HEK293 (cell line): ENCODE results near the gene DSCAML1.

ENCODE experiments used
- CTCF ChIA-PET: fragments of 350-600 bp; formaldehyde crosslinking; extraction: SDS; loops from one replicate; lab custom pipeline; 2021; ENCODE audit warnings: antibody characterized with exemption; lab: Yijun Ruan, JAX
- POLR2A ChIA-PET: fragments of 300-600 bp; formaldehyde crosslinking; extraction: SDS; loops from one replicate; lab custom pipeline; 2020; ENCODE audit warnings: antibody characterized with exemption, inconsistent platforms; lab: Yijun Ruan, JAX
- H3K27ac ChIP-seq: fragments of 200-500 bp; sonication (Bioruptor generic); 2 replicates; pipeline ENCODE4 v1.5.1; 2014; ENCODE audit warnings: low read depth, low read length, control low read depth, inconsistent platforms; ENCODE audit errors: extremely low read depth
- H3K36me3 ChIP-seq, 2 experiments: fragments of 200-500 bp in 1 of 2; sonication (Bioruptor generic) in 1 of 2; 1 replicate in 1 of 2; 2 replicates in 1 of 2; pipeline ENCODE4 v1.5.1; 2014 to 2017; ENCODE audit warnings: inconsistent platforms in 2 of 2, low read length in 2 of 2; ENCODE audit not compliant: control insufficient read depth in 2 of 2, insufficient read depth in 1 of 2
- H3K4me1 ChIP-seq: fragments of 200-500 bp; sonication (Bioruptor generic); 2 replicates; pipeline ENCODE4 v1.5.1; 2014; ENCODE audit warnings: mild to moderate bottlenecking, low read length, inconsistent platforms; ENCODE audit not compliant: control insufficient read depth, insufficient read depth
- H3K4me3 ChIP-seq: 2 replicates; pipeline ENCODE4 v1.5.1; 2011; ENCODE audit warnings: low read depth, mild to moderate bottlenecking, control low read depth, low read length, moderate library complexity
- H3K9me3 ChIP-seq: fragments of 200-500 bp; sonication (Bioruptor generic); 2 replicates; pipeline ENCODE4 v1.5.1; 2014; ENCODE audit warnings: low read depth, low read length, inconsistent platforms; ENCODE audit not compliant: control insufficient read depth, insufficient read depth
- EGR2 ChIP-seq: fragments of 450-650 bp; formaldehyde crosslinking; IDR thresholded peaks from 2 replicates; pipeline ENCODE4 v1.5.1; 2016; ENCODE audit warnings: low read depth, missing biosample characterization, missing genetic modification characterization
- KLF9 ChIP-seq: fragments of 450-650 bp; formaldehyde crosslinking; IDR thresholded peaks from 2 replicates; pipeline ENCODE4 v1.5.1; 2016; ENCODE audit warnings: missing biosample characterization, missing genetic modification characterization, low read depth
- OSR2 ChIP-seq: fragments of 450-650 bp; formaldehyde crosslinking; IDR thresholded peaks from 2 replicates; pipeline ENCODE4 v1.5.1; 2016; ENCODE audit warnings: missing biosample characterization, missing genetic modification characterization
- YY2 ChIP-seq: fragments of 450-650 bp; formaldehyde crosslinking; IDR thresholded peaks from 2 replicates; pipeline ENCODE4 v1.5.1; 2016; ENCODE audit warnings: missing biosample characterization, missing genetic modification characterization
- ZNF133 ChIP-seq: fragments of 450-650 bp; formaldehyde crosslinking; IDR thresholded peaks from 2 replicates; pipeline ENCODE4 v1.5.1; 2016; ENCODE audit warnings: missing biosample characterization, missing genetic modification characterization
- ZNF155 ChIP-seq: fragments of 450-650 bp; formaldehyde crosslinking; IDR thresholded peaks from 2 replicates; pipeline ENCODE4 v1.5.1; 2016; ENCODE audit warnings: missing biosample characterization, missing genetic modification characterization
- ZNF16 ChIP-seq: fragments of 450-650 bp; formaldehyde crosslinking; IDR thresholded peaks from 2 replicates; pipeline ENCODE4 v1.5.1; 2016; ENCODE audit warnings: low read depth, missing biosample characterization, missing genetic modification characterization
- ZNF169 ChIP-seq: fragments of 450-650 bp; formaldehyde crosslinking; IDR thresholded peaks from 2 replicates; pipeline ENCODE4 v1.5.1; 2016; ENCODE audit warnings: missing biosample characterization, missing genetic modification characterization
- ZNF175 ChIP-seq: fragments of 450-650 bp; formaldehyde crosslinking; IDR thresholded peaks from 2 replicates; pipeline ENCODE4 v1.5.1; 2016; ENCODE audit warnings: missing biosample characterization, missing genetic modification characterization
- ZNF2 ChIP-seq: fragments of 450-650 bp; formaldehyde crosslinking; IDR thresholded peaks from 2 replicates; pipeline ENCODE4 v1.5.1; 2016; ENCODE audit warnings: missing biosample characterization, missing genetic modification characterization
- ZNF292 ChIP-seq: fragments of 450-650 bp; formaldehyde crosslinking; IDR thresholded peaks from 2 replicates; pipeline ENCODE4 v1.5.1; 2016; ENCODE audit warnings: low read depth, missing biosample characterization, missing genetic modification characterization, borderline replicate concordance
- ZNF37A ChIP-seq: fragments of 450-650 bp; IDR thresholded peaks from 2 replicates; pipeline ENCODE4 v1.5.1; 2018; ENCODE audit warnings: missing biosample characterization, missing genetic modification characterization
- ZNF48 ChIP-seq: fragments of 450-650 bp; formaldehyde crosslinking; IDR thresholded peaks from 2 replicates; pipeline ENCODE4 v1.5.1; 2016; ENCODE audit warnings: missing biosample characterization, missing genetic modification characterization
- ZNF548 ChIP-seq: fragments of 450-650 bp; formaldehyde crosslinking; IDR thresholded peaks from 2 replicates; pipeline ENCODE4 v1.5.1; 2016; ENCODE audit warnings: missing biosample characterization, missing genetic modification characterization
- ZNF558 ChIP-seq: fragments of 450-650 bp; formaldehyde crosslinking; IDR thresholded peaks from 2 replicates; pipeline ENCODE4 v1.5.1; 2016; ENCODE audit warnings: missing biosample characterization, missing genetic modification characterization
- ZNF561 ChIP-seq: fragments of 450-650 bp; IDR thresholded peaks from 2 replicates; pipeline ENCODE4 v1.5.1; 2018; ENCODE audit warnings: missing biosample characterization, missing genetic modification characterization, borderline replicate concordance
- ZNF610 ChIP-seq: fragments of 450-650 bp; formaldehyde crosslinking; IDR thresholded peaks from 2 replicates; pipeline ENCODE4 v1.5.1; 2016; ENCODE audit warnings: missing biosample characterization, missing genetic modification characterization, borderline replicate concordance
- ZNF658 ChIP-seq: fragments of 450-650 bp; formaldehyde crosslinking; IDR thresholded peaks from 2 replicates; pipeline ENCODE4; 2016; ENCODE audit warnings: missing biosample characterization, missing genetic modification characterization
- ZNF837 ChIP-seq: fragments of 450-650 bp; formaldehyde crosslinking; IDR thresholded peaks from 2 replicates; pipeline ENCODE4 v1.5.1; 2016; ENCODE audit warnings: missing biosample characterization, missing genetic modification characterization
- TF ChIP-seq, protein P1 (sequence below): fragments of 450-650 bp; formaldehyde crosslinking; IDR thresholded peaks from 2 replicates; pipeline ENCODE4 v1.5.1; 2016; ENCODE audit warnings: missing biosample characterization, missing genetic modification characterization
- TF ChIP-seq, protein P2 (sequence below): fragments of 450-650 bp; formaldehyde crosslinking; IDR thresholded peaks from 2 replicates; pipeline ENCODE4 v1.5.1; 2016; ENCODE audit warnings: missing biosample characterization, missing genetic modification characterization, low read depth
- TF ChIP-seq, protein P3 (sequence below): fragments of 450-650 bp; IDR thresholded peaks from 2 replicates; pipeline ENCODE4 v1.5.1; 2018; ENCODE audit warnings: missing biosample characterization, missing genetic modification characterization
- TF ChIP-seq, protein P4 (sequence below): fragments of 450-650 bp; formaldehyde crosslinking; IDR thresholded peaks from 2 replicates; pipeline ENCODE4; 2016; ENCODE audit warnings: missing biosample characterization, missing genetic modification characterization
- TF ChIP-seq, protein P5 (sequence below): fragments of 450-650 bp; formaldehyde crosslinking; IDR thresholded peaks from 2 replicates; pipeline ENCODE4 v1.5.1; 2017; ENCODE audit warnings: missing biosample characterization, missing genetic modification characterization
- TF ChIP-seq, protein P6 (sequence below): fragments of 450-650 bp; formaldehyde crosslinking; IDR thresholded peaks from 2 replicates; pipeline ENCODE4 v1.5.1; 2017; ENCODE audit warnings: missing biosample characterization, missing genetic modification characterization

Gene DSCAML1

DNA sequence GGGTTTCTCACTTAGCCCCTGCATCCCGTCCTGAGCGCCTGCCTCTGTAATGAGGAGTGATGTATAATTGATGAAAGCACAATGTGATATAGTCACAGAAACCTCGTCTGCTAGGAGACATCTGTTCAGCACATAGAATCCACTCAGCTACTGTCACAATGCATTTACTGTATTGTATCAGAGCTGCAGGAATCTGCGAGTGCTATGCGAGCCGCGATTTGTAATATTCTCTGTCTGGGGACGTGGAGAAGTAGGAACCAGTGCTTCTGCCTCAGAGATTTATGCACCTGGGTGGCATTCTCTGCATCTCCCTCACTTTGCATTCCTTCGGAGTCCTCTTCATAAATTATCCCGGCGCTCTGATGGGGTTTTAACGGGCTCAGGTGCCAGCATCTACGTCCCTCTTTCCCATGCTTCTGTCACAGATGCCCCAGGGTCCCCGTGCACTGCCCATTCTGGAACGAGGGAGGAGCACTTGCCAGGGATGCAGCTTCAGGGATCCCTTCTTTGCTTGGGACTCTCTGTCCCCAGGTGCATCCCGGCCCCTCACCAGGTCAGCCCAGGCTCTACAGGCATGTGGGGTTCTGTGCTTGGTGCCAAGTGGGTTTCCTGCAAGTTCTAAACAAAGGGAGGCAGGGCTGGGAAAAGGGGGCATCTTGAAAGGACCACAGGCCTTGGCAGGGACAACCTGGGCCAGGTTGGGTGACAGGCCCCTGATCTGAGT, 205.5 kb downstream of the DSCAML1 start:
- Histone ChIP-seq H3K4me1 (no peaks in the 10 kb centered on the region), H3K9me3 (no peaks in the 10 kb centered on the region), H3K4me3 (no peak overlapping the region), H3K27ac (no peak overlapping the region), H3K36me3 (no peaks in the 10 kb centered on the region)
- ChIA-PET CTCF (interaction anchor here (0.7 kb wide), 1 partner anchor 59 kb away, joined by 4 read pairs; no protein-coding TSS in a partner anchor), POLR2A (no interaction called here)
- no peak for TF ChIP-seq ZNF169 (tag by site-specific recombination)
- no peak for TF ChIP-seq ZNF292 (tag by site-specific recombination)
- no peak for TF ChIP-seq EGR2 (tag by site-specific recombination)
- TF ChIP-seq OSR2: no peak
- TF ChIP-seq ZNF548 (tag by site-specific recombination): no peak
- TF ChIP-seq, protein P1, sequence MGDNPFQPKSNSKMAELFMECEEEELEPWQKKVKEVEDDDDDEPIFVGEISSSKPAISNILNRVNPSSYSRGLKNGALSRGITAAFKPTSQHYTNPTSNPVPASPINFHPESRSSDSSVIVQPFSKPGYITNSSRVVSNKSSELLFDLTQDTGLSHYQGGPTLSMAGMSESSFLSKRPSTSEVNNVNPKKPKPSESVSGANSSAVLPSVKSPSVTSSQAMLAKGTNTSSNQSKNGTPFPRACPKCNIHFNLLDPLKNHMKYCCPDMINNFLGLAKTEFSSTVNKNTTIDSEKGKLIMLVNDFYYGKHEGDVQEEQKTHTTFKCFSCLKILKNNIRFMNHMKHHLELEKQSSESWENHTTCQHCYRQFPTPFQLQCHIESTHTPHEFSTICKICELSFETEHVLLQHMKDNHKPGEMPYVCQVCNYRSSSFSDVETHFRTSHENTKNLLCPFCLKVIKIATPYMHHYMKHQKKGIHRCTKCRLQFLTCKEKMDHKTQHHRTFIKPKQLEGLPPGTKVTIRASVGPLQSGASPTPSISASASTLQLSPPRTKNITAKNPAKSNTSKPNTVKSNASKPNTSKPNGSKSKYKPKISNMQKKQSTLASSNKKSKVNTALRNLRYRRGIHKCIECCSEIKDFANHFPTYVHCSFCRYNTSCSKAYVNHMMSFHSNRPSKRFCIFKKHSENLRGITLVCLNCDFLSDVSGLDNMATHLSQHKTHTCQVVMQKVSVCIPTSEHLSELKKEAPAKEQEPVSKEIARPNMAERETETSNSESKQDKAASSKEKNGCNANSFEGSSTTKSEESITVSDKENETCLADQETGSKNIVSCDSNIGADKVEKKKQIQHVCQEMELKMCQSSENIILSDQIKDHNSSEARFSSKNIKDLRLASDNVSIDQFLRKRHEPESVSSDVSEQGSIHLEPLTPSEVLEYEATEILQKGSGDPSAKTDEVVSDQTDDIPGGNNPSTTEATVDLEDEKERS (tag by site-specific recombination): no peak
- no peak for TF ChIP-seq ZNF133 (tag by site-specific recombination)
- TF ChIP-seq ZNF175 (tag by site-specific recombination): no peak
- TF ChIP-seq, protein P2, sequence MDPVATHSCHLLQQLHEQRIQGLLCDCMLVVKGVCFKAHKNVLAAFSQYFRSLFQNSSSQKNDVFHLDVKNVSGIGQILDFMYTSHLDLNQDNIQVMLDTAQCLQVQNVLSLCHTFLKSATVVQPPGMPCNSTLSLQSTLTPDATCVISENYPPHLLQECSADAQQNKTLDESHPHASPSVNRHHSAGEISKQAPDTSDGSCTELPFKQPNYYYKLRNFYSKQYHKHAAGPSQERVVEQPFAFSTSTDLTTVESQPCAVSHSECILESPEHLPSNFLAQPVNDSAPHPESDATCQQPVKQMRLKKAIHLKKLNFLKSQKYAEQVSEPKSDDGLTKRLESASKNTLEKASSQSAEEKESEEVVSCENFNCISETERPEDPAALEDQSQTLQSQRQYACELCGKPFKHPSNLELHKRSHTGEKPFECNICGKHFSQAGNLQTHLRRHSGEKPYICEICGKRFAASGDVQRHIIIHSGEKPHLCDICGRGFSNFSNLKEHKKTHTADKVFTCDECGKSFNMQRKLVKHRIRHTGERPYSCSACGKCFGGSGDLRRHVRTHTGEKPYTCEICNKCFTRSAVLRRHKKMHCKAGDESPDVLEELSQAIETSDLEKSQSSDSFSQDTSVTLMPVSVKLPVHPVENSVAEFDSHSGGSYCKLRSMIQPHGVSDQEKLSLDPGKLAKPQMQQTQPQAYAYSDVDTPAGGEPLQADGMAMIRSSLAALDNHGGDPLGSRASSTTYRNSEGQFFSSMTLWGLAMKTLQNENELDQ: no peak
- no peak for TF ChIP-seq YY2 (tag by site-specific recombination)
- TF ChIP-seq ZNF561: no peak
- TF ChIP-seq, protein P3, sequence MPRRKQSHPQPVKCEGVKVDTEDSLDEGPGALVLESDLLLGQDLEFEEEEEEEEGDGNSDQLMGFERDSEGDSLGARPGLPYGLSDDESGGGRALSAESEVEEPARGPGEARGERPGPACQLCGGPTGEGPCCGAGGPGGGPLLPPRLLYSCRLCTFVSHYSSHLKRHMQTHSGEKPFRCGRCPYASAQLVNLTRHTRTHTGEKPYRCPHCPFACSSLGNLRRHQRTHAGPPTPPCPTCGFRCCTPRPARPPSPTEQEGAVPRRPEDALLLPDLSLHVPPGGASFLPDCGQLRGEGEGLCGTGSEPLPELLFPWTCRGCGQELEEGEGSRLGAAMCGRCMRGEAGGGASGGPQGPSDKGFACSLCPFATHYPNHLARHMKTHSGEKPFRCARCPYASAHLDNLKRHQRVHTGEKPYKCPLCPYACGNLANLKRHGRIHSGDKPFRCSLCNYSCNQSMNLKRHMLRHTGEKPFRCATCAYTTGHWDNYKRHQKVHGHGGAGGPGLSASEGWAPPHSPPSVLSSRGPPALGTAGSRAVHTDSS (tag by site-specific recombination): no peak
- TF ChIP-seq ZNF837 (tag by site-specific recombination): no peak
- TF ChIP-seq ZNF610 (tag by site-specific recombination): no peak
- no peak for TF ChIP-seq ZNF558 (tag by site-specific recombination)
- TF ChIP-seq ZNF155 (tag by site-specific recombination): no peak
- no peak for TF ChIP-seq ZNF658 (tag by site-specific recombination)
- TF ChIP-seq ZNF48: no peak

DNA sequence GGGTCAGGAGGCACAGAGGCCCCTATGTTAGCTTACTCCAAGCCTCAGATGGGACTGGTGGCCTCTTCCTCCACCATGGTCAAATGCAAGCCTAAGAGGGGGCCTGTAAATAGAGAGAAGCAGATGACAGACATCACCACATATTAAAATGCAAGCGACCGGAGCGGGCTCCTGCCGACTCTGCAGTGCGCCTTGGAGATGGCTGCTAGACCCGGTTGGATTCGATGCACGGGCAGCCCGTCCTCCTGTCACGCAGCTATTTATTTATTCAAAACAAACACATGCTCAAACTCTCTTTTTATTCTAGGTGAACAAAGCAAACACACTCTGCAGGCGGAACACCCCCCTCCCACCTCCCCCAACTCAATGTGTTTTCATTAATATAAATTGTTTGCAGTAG, 208.0 kb downstream of the DSCAML1 start:
- CTCF ChIA-PET: interaction anchor here (1.7 kb wide), 1 partner anchor 163 kb away, joined by 6 read pairs; no protein-coding TSS in a partner anchor
- TF ChIP-seq OSR2: no peak
- TF ChIP-seq, protein P4, sequence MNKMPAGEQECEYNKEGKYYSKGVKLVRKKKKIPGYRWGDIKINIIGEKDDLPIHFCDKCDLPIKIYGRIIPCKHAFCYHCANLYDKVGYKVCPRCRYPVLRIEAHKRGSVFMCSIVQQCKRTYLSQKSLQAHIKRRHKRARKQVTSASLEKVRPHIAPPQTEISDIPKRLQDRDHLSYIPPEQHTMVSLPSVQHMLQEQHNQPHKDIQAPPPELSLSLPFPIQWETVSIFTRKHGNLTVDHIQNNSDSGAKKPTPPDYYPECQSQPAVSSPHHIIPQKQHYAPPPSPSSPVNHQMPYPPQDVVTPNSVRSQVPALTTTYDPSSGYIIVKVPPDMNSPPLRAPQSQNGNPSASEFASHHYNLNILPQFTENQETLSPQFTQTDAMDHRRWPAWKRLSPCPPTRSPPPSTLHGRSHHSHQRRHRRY: no peak
- TF ChIP-seq ZNF837 (tag by site-specific recombination): no peak
- no peak for TF ChIP-seq ZNF2
- TF ChIP-seq YY2 (tag by site-specific recombination): no peak
- TF ChIP-seq, protein P5, sequence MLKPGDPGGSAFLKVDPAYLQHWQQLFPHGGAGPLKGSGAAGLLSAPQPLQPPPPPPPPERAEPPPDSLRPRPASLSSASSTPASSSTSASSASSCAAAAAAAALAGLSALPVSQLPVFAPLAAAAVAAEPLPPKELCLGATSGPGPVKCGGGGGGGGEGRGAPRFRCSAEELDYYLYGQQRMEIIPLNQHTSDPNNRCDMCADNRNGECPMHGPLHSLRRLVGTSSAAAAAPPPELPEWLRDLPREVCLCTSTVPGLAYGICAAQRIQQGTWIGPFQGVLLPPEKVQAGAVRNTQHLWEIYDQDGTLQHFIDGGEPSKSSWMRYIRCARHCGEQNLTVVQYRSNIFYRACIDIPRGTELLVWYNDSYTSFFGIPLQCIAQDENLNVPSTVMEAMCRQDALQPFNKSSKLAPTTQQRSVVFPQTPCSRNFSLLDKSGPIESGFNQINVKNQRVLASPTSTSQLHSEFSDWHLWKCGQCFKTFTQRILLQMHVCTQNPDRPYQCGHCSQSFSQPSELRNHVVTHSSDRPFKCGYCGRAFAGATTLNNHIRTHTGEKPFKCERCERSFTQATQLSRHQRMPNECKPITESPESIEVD: no peak
- TF ChIP-seq KLF9 (tag by site-specific recombination): no peak
- TF ChIP-seq ZNF16 (tag by site-specific recombination): no peak
- no peak for TF ChIP-seq ZNF37A (tag by site-specific recombination)
- TF ChIP-seq, protein P6, sequence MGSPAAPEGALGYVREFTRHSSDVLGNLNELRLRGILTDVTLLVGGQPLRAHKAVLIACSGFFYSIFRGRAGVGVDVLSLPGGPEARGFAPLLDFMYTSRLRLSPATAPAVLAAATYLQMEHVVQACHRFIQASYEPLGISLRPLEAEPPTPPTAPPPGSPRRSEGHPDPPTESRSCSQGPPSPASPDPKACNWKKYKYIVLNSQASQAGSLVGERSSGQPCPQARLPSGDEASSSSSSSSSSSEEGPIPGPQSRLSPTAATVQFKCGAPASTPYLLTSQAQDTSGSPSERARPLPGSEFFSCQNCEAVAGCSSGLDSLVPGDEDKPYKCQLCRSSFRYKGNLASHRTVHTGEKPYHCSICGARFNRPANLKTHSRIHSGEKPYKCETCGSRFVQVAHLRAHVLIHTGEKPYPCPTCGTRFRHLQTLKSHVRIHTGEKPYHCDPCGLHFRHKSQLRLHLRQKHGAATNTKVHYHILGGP (tag by site-specific recombination): no peak

More for the DNA sequence above, 208.0 kb downstream of the DSCAML1 start:
- POLR2A ChIA-PET: no interaction called here
- Histone ChIP-seq H3K36me3 (no peaks in the 10 kb centered on the region), H3K4me3 (no peak overlapping the region), H3K4me1 (no peaks in the 10 kb centered on the region), H3K9me3 (no peaks in the 10 kb centered on the region), H3K27ac (no peak overlapping the region)
